Ramos (cell line): Measurements from ENCODE around the gene IL21R.

Experiments used
- in situ Hi-C: fragments of 300-500 bp; cut with MboI; formaldehyde crosslinking; loops from one replicate; pipeline ENCODE4 v1.14.3; 2022; ENCODE audit warnings: low sequenced_read_pairs; ENCODE audit not compliant: unreplicated experiment

Gene IL21R

GRCh38 chr16:27474041-27474440 is 72.1 kb downstream of the IL21R start:
- in situ Hi-C loops: loop anchor here (25.0 kb wide), 1 partner anchor 312 kb away; no protein-coding TSS in a partner anchor

DNA sequence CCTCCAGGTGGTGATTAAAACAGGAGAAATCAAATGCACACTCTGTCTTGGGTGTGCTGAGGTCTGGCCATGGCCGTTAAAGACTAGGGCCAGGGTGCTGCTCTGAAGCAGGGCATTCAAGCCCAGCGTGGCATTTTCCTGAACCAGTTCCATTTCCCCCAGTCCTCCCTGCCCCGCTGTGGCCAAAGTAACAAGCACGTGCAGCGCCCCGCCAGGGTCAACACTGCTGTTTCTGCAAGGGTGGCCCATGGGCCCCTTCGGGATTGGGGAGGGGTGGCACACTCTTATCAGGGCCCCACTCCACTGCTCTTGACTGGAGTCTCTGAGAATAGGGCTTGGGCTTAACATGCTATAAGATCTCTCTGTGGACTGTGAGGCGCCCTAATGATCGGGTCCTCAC is 72.9 kb downstream of the IL21R start:
- in situ Hi-C loops: loop anchor here (25.0 kb wide), 1 partner anchor 313 kb away; no protein-coding TSS in a partner anchor

- in situ Hi-C loops: no loop called here
Measured at GRCh38 chr16:27475561-27475960, 73.6 kb downstream of the IL21R start.

DNA sequence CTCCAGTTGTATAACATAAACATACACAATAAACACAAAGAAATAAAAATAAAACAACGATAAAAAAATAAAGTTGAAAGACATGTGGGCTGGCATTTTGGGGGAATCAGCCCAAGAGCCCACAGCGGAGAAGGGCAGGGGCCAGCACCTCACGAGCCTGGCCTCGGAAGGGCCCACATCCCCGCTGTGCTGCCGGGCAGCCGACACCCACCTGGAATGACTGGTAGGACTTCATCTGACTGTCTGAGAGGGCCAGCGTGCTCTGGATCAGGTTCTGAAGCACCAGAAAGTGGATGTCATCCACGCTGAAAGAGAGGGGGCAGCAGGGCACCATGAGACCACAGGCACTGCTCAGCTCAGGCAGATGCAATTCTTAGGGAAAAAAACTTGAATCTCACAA is 74.3 kb downstream of the IL21R start:
- in situ Hi-C loops: no loop called here

DNA sequence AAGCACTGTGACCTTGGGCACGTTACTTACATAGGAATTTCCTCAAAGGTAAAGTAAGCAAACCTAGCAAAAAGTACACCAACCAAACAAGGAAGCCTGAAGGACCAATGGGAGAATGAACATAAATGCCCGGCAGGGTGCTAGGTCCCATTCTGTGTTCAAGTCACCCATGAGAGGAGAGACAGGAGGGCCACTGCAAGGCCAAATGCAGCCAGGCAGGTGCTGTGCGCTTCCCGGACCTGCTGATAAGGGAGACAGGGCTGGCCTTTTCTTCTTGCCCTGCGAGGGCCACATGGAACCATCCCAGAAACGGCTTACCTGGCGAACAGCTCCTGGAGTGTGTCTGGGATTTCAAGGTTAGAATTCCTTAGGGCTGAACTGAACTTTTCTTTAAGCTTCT is 78.8 kb downstream of the IL21R start:
- in situ Hi-C loops: no loop called here

DNA sequence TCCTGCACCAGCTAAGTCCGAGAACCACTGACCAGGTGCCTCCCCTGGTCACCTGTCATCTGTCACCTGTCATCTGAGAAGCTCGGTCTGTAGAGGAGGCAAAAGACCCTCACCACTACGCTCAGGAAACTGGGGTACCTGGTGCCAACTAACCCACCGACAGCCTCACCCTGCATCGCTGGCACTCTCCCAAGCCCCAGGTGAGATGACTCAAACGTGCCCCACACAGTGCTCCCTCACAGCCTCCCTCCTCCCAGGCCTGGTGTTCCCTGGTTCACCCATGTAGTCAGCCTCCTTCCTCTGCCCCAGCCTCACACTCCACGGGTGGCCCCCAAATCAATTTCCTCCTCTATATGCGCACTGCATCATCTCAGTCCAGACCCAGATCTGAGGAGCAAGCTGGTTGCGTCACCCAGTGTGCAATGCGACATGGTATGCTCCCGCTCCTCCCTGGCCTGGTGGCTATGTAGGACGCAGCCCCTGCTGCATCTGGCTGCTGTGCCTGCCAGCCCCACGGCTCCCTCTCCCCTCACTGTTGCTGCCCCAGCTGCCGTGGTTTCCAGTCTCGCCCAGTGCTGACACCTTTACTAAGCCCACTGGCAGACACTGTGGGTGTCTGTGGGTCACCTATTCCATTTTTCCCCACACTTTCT is 79.4 kb downstream of the IL21R start:
- in situ Hi-C loops: no loop called here

- in situ Hi-C loops: no loop called here
Measured at GRCh38 chr16:27482397-27483087, 80.6 kb downstream of the IL21R start.

DNA sequence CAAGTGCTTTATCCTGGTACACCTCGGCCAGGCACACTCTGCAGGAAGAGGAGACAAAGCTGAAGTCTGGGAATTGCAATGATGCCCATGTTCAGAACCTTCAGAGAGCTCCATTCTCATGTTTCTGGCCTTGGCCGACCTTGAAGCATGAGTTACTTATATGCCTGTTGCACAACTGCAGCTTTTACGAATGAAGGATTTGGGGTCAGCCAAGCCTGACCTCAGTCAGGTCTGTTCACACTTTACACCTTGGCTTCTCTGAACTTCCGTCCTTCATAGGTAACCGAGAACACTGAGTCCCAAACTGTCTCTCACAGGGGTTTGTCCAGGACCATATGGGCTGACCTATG is 81.1 kb downstream of the IL21R start:
- in situ Hi-C loops: no loop called here

- in situ Hi-C loops: no loop called here
Measured at GRCh38 chr16:27483624-27484023, 81.7 kb downstream of the IL21R start.

DNA sequence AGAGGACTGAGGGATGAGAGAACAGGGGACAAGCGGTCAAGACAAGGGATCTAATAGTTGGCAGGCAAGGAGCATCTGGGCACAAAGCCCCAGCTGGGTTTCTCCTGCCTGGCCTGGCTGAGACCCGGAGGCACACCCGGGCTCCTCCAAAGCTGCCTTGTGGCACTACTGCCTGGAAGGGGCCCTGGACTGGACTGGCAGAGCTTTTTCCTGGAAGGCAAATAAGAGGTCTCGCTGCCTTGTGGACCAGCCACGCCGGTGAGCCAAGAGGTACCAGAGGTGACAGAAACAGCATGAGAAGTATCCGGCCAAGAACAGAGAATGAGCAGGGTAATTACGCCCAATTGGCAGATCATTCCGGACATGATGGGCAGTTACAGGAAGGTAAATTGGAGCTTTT is 83.2 kb downstream of the IL21R start:
- in situ Hi-C loops: no loop called here

DNA sequence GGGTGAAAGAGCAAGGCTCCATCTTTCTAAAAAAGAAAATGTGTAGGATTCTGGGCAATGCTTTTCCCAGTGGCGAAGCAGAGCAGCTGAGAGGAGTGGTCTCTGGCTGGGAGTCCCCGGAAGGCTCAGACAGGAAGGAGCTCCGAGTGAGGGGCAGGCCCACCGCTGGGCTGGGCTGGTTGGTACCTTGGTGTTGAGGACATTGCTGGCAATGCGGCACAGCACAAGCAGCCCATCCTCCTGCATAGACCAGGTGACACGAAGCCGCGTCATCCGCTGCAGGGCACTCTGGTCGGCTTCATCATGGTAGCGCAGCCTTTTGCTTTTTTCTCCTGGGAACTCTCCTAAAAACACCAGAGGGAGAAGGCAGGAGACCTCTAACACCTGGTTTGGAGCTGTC is 83.8 kb downstream of the IL21R start:
- in situ Hi-C loops: no loop called here

DNA sequence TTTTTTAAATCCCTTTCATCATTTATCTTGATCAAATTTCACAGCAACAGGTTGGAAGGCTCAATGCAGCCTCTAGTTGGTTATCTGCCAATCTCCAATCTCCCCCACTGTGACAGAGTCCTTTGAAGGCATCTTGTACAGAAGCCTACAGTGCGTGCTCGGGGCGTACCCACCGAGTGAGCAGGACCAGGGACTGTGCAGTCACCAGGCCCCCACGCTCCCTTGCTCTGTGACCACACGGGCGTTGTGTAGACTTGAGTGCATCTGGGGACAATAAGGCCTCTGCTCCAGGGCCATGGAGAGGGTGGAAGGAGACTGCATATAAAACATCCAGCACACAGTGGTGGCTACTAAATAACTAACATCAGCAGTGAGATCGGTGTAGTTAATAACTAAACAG is 84.4 kb downstream of the IL21R start:
- in situ Hi-C loops: no loop called here

GRCh38 chr16:27486760-27487159 is 84.8 kb downstream of the IL21R start:
- in situ Hi-C loops: no loop called here

DNA sequence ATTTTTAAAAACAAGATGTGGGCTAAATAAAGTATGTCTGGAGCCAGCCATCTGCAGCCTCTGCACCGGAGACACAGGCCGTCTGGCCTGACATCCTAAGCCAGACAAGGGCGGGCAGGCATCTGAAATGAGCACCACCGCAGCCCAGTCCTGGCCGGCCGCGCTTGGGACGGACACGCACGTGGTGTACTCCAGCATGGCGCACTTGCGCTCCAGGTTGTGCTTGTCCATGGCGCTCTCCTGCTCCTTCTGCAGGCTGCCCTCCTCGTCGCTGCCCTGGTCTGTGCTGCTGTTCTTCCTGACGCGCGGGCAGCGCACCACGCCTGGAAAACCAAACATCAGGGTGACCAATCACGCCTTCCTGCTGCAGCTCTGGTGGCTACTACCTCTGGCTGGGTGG is 87.4 kb downstream of the IL21R start:
- in situ Hi-C loops: no loop called here

DNA sequence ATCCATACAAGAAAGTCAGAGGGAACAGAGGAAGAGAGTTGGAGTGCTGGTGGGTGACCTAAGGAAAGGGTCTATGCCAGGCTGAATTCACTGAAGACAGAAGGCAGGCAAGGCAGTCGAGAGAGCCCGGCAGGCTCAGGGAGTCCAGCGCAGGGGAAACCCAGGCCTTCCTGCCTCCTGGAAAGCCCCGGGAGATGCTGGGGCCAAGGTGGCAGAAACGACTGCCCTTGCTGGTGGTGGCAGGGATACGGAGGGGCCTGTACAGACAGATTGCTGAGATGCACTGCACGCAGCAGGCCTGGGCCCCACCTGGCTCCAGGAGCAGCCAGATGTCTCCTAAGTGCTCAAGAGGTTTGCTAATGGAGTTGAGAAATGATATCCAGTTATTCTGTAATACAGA is 87.9 kb downstream of the IL21R start:
- in situ Hi-C loops: no loop called here

DNA sequence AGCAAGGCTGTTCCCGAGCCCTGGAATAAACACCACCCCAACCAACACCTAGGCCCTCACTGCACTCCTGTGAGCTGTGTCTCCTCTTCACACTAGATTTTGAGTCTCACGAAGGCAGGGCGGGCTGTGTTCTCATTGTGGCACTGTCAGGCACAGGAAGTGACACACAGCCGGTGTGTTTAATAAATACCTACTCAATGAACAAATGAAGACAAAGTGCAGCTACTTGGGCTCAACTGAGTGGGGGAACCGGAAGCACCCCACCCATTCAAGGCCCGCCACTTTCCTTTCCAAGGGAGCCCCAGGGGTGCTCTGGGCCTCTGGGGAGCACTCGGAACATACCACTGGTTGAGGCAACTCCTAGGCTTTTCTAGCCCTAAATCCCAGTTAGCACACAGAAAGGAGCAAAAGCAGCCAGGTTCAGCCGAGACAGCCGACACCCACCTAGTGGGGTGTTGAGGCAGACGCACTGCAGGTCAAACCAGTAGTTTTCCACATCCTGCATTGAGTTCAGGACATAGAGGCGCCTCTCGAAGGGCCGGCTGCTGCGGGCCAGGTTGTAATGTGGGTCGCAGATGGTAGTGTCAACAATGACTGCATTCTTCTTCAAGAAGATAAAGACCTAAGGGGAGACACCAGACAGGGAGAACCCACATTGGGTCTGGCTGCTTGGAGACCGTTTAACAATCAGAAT is 90.1 kb downstream of the IL21R start:
- in situ Hi-C loops: no loop called here

DNA sequence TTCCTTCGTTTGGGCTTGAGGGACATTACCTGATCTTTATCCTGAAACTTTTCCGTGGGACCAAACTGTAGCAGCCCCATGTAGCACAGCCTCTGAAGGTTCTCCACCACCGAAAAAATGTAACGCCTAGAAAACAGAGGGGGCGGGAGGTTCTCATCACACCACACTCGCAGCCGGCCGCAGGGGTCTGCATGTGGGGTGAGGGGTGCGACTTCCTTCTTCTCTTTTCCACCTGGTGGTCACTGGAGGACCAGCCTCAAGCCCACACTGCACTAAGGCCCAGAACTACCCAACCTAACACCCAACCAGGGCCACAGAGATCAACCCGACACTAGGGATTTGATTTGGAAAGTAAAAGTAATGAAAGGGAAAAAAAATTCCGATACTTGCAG is 90.6 kb downstream of the IL21R start:
- in situ Hi-C loops: no loop called here

DNA sequence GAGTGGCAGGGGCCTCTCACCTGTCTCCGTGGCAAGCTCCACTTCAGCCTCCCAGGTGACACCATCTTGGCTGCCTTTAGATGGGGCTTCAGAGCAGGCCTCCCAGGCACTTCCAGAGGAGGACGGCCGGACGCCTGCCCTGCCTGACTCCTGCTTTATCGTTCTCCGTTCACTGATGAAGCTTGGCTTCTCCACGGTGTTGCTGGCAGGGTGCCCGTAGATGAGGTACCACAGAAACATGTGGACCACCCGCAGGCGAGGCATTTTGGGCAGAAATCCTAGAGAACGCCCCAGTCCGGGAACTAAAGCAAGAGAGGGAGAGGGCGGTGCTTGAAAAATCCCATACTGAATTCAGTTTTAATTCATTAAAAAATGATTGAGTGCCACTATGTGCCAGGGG is 93.2 kb downstream of the IL21R start:
- in situ Hi-C loops: no loop called here

DNA sequence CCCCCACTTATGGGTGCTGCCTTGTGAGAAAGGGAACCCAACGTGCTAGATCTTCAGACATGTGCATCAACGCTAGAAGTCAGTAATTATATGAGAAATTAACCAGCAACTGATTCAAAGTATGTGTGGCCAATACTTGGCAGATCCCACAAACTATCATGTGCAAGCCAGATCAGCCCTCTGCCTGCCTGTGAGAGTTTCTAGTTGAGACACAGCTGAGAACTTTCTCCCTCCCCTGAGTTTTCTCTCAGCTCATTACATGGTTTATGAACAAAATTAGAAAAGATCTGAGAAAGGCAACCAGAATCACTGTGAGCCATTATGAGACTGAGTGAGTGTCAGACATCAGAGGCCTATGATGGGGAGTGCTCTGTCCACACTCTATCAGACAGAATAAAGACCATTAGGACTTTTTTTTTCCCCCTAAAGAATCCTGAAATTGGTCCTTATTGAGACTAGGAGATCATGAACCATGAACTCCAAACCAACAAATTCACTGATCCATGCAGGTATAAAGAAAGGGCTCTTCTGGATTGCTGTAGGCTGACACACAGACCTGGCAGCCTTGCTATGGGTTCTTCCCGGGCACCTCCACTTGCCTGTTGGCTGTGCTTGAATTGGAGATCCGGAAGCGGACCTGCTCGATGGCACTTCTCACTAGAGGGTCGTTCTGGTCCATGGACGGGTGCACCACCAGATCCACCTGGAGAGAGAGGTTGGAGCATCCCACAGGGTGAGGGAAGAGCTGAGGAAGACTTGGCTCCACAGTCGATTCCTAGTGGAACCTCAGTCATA is 96.3 kb downstream of the IL21R start:
- in situ Hi-C loops: no loop called here

DNA sequence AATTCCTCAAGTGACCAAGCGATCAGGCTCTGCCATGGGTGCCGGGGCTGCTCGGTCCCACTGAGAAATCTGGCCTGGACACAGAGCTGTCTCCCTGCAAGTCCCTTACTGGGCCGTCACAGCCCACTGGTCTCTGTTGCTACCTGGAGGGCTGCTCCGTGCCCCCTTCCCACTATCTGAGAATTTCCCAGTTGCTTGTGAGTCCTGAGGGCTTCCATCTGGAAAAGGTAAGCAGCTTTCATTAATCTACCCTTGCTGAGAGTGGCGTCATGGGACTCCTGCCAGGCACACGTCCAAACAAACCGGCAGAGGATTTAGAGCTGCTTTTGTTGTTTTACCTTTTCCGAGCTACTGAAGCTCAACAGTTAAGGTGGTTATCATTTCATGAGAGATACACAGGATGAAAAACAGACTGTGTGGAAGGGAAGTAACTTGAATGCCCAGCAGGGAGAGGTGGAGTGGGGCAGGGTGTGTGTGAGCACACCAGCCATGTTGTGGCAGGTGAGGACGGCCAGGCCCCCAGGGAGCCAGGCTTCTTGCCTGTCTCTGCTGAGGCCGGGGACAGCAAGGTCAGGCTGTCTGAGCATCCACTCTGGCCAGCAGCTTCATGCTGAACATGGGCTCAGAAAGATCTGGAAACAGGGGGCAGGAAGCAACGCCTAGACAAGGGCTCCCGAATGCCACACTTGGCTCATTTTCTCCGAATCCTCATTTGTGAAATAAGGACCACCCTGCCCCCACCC is 97.1 kb downstream of the IL21R start:
- in situ Hi-C loops: no loop called here
